DND-41 (cell line): ENCODE results near the gene CCDC121.

Experiments
- ATAC-seq: fragments of 200-7000 bp; cut with Tn5 transposase; 3 replicates; pipeline ENCODE4 v1.9.1; 2021; ENCODE audit warnings: low read depth; ENCODE audit not compliant: insufficient read depth
- DNase-seq: peaks from one replicate; pipeline ENCODE4 v3.0.0-alpha.2; 2020
- H2AFZ ChIP-seq: 2 replicates; pipeline ENCODE4 v1.6.0; 2012; ENCODE audit warnings: low read depth, low read length
- H3K27ac ChIP-seq: 2 replicates; pipeline ENCODE4 v1.5.1; 2012; ENCODE audit warnings: low read length, inconsistent platforms
- H3K27me3 ChIP-seq: fragments of 200-600 bp; sonication (generic); 2 replicates; pipeline ENCODE4 v1.6.0; 2012; ENCODE audit warnings: low read length, mild to moderate bottlenecking, inconsistent platforms; ENCODE audit not compliant: insufficient read depth, poor library complexity
- H3K36me3 ChIP-seq: 2 replicates; pipeline ENCODE4 v1.5.1; 2012; ENCODE audit warnings: low read length, inconsistent platforms; ENCODE audit not compliant: insufficient read depth
- H3K4me1 ChIP-seq: 2 replicates; pipeline ENCODE4 v1.5.1; 2012; ENCODE audit warnings: mild to moderate bottlenecking, low read length; ENCODE audit not compliant: insufficient read depth
- H3K4me2 ChIP-seq: 2 replicates; pipeline ENCODE4 v1.6.0; 2012; ENCODE audit warnings: mild to moderate bottlenecking, moderate library complexity, low read length, inconsistent platforms; ENCODE audit not compliant: insufficient read depth
- H3K4me3 ChIP-seq, 2 experiments: fragments of 200-600 bp in 1 of 2; shearing (Covaris generic) in 1 of 2; 2 replicates each; pipeline ENCODE4 v1.5.1; 2012 to 2016; ENCODE audit warnings: inconsistent platforms in 2 of 2, low read length in 2 of 2, mild to moderate bottlenecking in 2 of 2, low read depth in 1 of 2, moderate library complexity in 1 of 2
- H3K79me2 ChIP-seq: 2 replicates; pipeline ENCODE4 v1.6.0; 2012; ENCODE audit warnings: low read length, inconsistent platforms; ENCODE audit not compliant: insufficient read depth
- H3K9ac ChIP-seq: 2 replicates; pipeline ENCODE4 v1.6.0; 2012; ENCODE audit warnings: low read depth, mild to moderate bottlenecking, inconsistent platforms, low read length, moderate library complexity
- H3K9me3 ChIP-seq: 2 replicates; pipeline ENCODE4 v1.5.1; 2012; ENCODE audit warnings: low read length, moderate library complexity, mild to moderate bottlenecking, inconsistent platforms; ENCODE audit not compliant: insufficient read depth, severe bottlenecking
- H4K20me1 ChIP-seq: 2 replicates; pipeline ENCODE4 v1.6.0; 2012; ENCODE audit warnings: low read length; ENCODE audit not compliant: insufficient read depth
- CTCF ChIP-seq: IDR thresholded peaks from 2 replicates; pipeline ENCODE4 v1.5.1; 2012; ENCODE audit warnings: borderline replicate concordance, low read length, moderate library complexity, mild to moderate bottlenecking; ENCODE audit not compliant: poor library complexity, severe bottlenecking; ENCODE audit errors: extremely low read depth
- EZH2 ChIP-seq: IDR thresholded peaks from 3 replicates; pipeline ENCODE4 v1.6.1; 2012; ENCODE audit warnings: borderline replicate concordance, low read depth, mild to moderate bottlenecking, moderate library complexity, low read length, inconsistent platforms; ENCODE audit not compliant: severe bottlenecking

CCDC121 gene, protein sequence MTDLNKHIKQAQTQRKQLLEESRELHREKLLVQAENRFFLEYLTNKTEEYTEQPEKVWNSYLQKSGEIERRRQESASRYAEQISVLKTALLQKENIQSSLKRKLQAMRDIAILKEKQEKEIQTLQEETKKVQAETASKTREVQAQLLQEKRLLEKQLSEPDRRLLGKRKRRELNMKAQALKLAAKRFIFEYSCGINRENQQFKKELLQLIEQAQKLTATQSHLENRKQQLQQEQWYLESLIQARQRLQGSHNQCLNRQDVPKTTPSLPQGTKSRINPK

DNA sequence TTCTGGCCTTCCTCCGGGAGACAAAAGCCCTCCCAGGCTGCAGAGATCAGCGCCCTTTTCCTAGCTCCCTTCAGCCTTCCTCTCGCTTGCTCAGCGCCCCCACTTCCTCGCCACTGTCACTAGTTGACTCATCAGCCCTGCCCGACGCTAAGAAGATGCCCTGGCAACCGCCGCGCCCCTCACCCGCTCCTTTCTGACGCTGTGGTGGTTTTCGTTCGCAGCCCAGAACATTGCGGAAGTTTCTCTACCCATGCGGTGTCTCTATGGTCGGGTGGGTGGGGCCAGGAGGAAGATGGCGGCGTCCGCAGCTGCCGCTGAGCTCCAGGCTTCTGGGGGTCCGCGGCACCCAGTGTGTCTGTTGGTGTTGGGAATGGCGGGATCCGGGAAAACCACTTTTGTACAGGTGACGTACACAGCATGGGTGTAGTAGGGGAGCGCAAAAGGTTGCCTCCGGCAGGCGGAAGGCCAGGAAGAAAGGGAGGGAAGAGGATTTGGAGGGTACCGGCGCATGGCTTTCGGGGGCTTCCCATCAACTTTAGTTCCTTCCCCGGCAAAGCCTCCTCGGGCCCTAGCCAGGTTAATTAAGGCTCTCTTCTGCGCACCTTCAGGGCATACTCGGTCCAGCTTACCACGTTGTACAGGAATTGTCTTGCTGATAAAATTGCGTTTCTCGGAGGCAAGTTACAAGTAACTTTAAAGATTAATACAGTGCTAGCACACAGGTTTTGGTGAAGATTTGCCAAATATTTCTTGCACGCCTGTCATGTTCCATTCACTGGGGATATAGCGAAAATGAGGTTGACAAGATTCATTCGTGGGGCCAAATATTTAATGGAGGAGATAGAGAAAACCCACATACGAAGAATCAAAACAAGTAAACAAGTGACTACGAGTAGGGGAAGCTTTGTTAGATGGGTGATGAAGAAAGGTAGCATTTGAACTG, at the start of gene CCDC121, which contains the start of gene GPN1:
CCDC121 (minus strand) TSS at position 246 of the 943 bp plus-strand sequence. CDS start 1,213 bp downstream, outside the sequence.
GPN1 (plus strand) TSS at position 284 of the 943 bp plus-strand sequence; CDS start at position 293, 9 bp downstream.
- peak; percentile 96 for DNase-seq
- peak within 1 kb of the TSS; percentile 98 for H2AFZ ChIP-seq
- peaks cover 33% of the 10 kb centered on the region for H3K36me3 ChIP-seq
- H3K27me3 ChIP-seq: no peaks in the 10 kb centered on the region
- peak within 1 kb of the TSS; percentile 73 for H3K4me2 ChIP-seq
- peak within 1 kb of the TSS; percentile 68 for H3K9ac ChIP-seq
- H4K20me1 ChIP-seq: no peaks in the 10 kb centered on the region
- ATAC-seq: peak; percentile 99
- peaks cover 46% of the 10 kb centered on the region for H3K4me1 ChIP-seq
- H3K4me3 ChIP-seq: peak within 1 kb of the TSS; percentile 57 to 85
- peak within 1 kb of the TSS; percentile 86 for H3K27ac ChIP-seq
- no peaks in the 10 kb centered on the region for H3K9me3 ChIP-seq
- H3K79me2 ChIP-seq: peaks cover 28% of the 10 kb centered on the region
- TF ChIP-seq EZH2: no peak
- TF ChIP-seq CTCF: no peak

- Histone ChIP-seq H3K9me3 (no peaks in the 10 kb centered on the region), H3K27ac (no peak overlapping the region), H3K9ac (no peak overlapping the region), H2AFZ (no peak overlapping the region), H3K4me1 (no peaks in the 10 kb centered on the region), H3K4me3 (no peak overlapping the region), H3K4me2 (no peak overlapping the region), H3K27me3 (no peaks in the 10 kb centered on the region), H4K20me1 (no peaks in the 10 kb centered on the region), H3K36me3 (peaks cover 60% of the 10 kb centered on the region), H3K79me2 (no peaks in the 10 kb centered on the region)
- ATAC-seq: no peak
- TF ChIP-seq CTCF: no peak
- TF ChIP-seq EZH2: no peak
- DNase-seq: no peak
Observed at GRCh38 chr2:27672723-27673486, 44.1 kb upstream of the CCDC121 start.

DNA sequence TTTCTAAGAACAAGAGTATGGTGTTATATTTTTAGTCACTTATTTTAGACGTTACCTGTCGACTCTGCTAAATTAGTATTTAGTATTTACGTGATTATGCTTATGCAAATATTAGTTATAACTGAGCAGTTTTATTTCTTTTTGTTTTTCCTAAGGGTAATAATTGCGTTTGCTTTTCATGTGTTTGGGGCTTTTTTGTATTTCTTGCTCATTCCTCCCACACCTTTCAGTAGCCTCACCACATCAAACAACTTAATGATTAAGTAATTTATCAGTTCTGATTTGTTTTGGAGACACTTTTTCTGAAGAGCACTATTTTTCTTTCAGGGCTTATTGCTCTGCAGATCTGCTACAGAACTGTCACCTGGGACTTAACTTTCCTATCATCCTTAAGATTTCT, 42.4 kb upstream of the CCDC121 start:
- peaks cover 53% of the 10 kb centered on the region for H3K36me3 ChIP-seq
- no peak for TF ChIP-seq CTCF
- TF ChIP-seq EZH2: no peak
- no peak overlapping the region for H3K4me2 ChIP-seq
- no peak overlapping the region for H2AFZ ChIP-seq
- ATAC-seq: no peak
- no peak overlapping the region for H3K27ac ChIP-seq
- no peaks in the 10 kb centered on the region for H3K9me3 ChIP-seq
- H3K4me1 ChIP-seq: no peaks in the 10 kb centered on the region; the same call in 1 of the 2 replicates
- no peak for DNase-seq
- H3K27me3 ChIP-seq: no peaks in the 10 kb centered on the region
- H3K4me3 ChIP-seq: no peak overlapping the region
- H3K9ac ChIP-seq: no peak overlapping the region
- no peaks in the 10 kb centered on the region for H4K20me1 ChIP-seq
- H3K79me2 ChIP-seq: no peaks in the 10 kb centered on the region
